ENCODE measurements around the gene RAB5A. TPM values are rescaled to one million over a fixed set of nuclear protein-coding genes. Genes with fewer than 3 reads are reported as not detected.
"Not testable (repeated sequence)": the region's sequence is repeated elsewhere in the genome, so short reads cannot be mapped to it uniquely, and the experiment has no call there.

The RAB5A gene
- total RNA-seq, 2 experiments from 2014 or later, result 24.5 to 39.2 TPM

DNA sequence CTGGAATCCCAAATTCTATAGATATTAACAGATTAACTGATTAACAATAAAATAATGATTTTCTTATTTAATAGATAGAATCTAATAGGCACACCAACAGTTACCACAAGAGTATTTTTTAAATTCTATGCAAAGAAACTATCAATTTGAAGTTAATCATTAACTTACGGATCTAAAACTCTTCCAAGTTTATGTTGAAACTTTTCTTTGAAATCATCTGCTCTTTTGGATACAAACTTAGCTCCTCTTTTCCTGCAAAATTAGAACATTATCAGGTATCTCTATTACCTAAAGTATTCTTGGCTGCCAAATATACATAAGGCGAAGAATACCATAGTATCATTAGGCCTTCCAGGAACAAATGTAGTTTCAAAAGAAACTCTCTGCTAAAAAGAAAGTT is 47.6 kb upstream of the RAB5A start:
- intact Hi-C loops (cut with micrococcal nuclease; ENCODE audit: unreplicated experiment), result no loop called here
- DNase-seq (ENCODE audit: low spot score), result no peak
- POLR2A ChIA-PET, result interaction anchor here (0.7 to 1.1 kb wide), 4 partner anchors 11 to 1372 kb away, joined by 3 read pairs; no protein-coding TSS in a partner anchor
- Histone ChIP-seq H3K4me1 (ENCODE audit: insufficient read depth, low read length, poor library complexity, severe bottlenecking) (no peaks in the 10 kb centered on the region), H2AFZ (ENCODE audit: low read length) (no peak overlapping the region), H3K79me2 (ENCODE audit: insufficient read depth, low read depth, low read length) (no peaks in the 10 kb centered on the region), H3K9me2 (ENCODE audit: insufficient read depth, low read length) (no peaks in the 10 kb centered on the region), H3K27ac (ENCODE audit: low read depth, low read length, poor library complexity, severe bottlenecking) (no peak overlapping the region), H3K36me3 (ENCODE audit: insufficient read depth, low read length) (no peaks in the 10 kb centered on the region), H3K9me3 (ENCODE audit: low read length) (no peaks in the 10 kb centered on the region), H3K4me3 (ENCODE audit: low read depth, low read length, poor library complexity, severe bottlenecking) (no peak overlapping the region), H3K4me2 (ENCODE audit: low read length) (no peak overlapping the region), H4K20me1 (ENCODE audit: insufficient read depth, low read length) (no peaks in the 10 kb centered on the region)
- CTCF ChIA-PET (ENCODE audit: unreplicated experiment), result no interaction called here
- no TSS peak for BruUV-seq (replicated peaks)
- TF ChIP-seq, protein P1, sequence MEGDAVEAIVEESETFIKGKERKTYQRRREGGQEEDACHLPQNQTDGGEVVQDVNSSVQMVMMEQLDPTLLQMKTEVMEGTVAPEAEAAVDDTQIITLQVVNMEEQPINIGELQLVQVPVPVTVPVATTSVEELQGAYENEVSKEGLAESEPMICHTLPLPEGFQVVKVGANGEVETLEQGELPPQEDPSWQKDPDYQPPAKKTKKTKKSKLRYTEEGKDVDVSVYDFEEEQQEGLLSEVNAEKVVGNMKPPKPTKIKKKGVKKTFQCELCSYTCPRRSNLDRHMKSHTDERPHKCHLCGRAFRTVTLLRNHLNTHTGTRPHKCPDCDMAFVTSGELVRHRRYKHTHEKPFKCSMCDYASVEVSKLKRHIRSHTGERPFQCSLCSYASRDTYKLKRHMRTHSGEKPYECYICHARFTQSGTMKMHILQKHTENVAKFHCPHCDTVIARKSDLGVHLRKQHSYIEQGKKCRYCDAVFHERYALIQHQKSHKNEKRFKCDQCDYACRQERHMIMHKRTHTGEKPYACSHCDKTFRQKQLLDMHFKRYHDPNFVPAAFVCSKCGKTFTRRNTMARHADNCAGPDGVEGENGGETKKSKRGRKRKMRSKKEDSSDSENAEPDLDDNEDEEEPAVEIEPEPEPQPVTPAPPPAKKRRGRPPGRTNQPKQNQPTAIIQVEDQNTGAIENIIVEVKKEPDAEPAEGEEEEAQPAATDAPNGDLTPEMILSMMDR (conservative IDR thresholded peaks at IDR 0.05; ENCODE audit: low read length), result no peak
- TF ChIP-seq EZH2phosphoT487 (IDR thresholded peaks at IDR 0.05; ENCODE audit: borderline replicate concordance, low read depth, low read length), result no peak

DNA sequence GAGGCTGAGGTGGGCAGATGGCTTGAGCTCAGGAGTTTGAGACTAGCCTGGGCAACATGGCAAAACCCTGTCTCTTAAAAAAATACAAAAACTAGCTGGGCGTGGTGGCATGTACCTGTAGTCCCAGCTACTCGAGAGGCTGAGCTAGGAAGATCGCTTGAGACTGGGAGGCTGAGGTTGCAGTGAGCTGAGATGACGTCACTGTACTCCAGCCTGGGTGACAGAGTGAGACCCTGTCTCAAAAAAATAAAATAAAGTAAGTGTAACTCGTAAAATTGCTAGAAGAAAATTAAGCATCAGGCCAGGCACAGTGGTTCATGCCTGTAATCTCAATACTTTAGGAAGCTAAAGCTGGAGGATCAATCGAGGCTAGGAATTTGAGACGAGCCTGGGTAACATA is 47.1 kb upstream of the RAB5A start:
- H3K4me3 ChIP-seq (ENCODE audit: low read depth, low read length, poor library complexity, severe bottlenecking); H3K79me2 ChIP-seq (ENCODE audit: insufficient read depth, low read depth, low read length); H3K27ac ChIP-seq (ENCODE audit: low read depth, low read length, poor library complexity, severe bottlenecking); BruUV-seq (replicated peaks); DNase-seq (ENCODE audit: low spot score); intact Hi-C loops (cut with micrococcal nuclease; ENCODE audit: unreplicated experiment); H3K4me2 ChIP-seq (ENCODE audit: low read length); H3K4me1 ChIP-seq (ENCODE audit: insufficient read depth, low read length, poor library complexity, severe bottlenecking); H3K36me3 ChIP-seq (ENCODE audit: insufficient read depth, low read length); H3K9me2 ChIP-seq (ENCODE audit: insufficient read depth, low read length); CTCF ChIA-PET (ENCODE audit: unreplicated experiment); H2AFZ ChIP-seq (ENCODE audit: low read length); H4K20me1 ChIP-seq (ENCODE audit: insufficient read depth, low read length); H3K9me3 ChIP-seq (ENCODE audit: low read length): not testable (repeated sequence)
- POLR2A ChIA-PET, result interaction anchor here (0.7 to 1.0 kb wide), 2 partner anchors 11 to 76 kb away, joined by 3 read pairs; no protein-coding TSS in a partner anchor

DNA sequence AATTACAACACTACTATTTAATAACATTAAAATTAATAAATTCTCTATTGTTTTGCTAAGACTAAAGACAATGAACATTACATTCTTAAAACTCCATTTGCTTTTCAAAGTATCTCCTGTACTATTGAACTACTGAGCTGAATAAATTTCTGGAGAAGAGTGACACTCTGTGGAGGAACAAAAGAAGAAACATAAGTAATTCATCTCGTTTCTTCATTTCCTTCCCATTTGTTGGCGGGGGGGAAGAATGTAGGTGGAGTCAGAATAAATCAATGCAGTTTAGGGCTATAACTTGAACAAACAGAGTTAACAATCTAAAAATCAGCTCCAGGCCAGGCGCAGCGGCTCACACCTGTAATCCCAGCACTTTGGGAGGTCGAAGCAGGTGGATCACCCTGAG is 45.6 kb upstream of the RAB5A start:
- DNase-seq (ENCODE audit: low spot score), result no peak
- Histone ChIP-seq H3K4me1 (ENCODE audit: insufficient read depth, low read length, poor library complexity, severe bottlenecking) (no peaks in the 10 kb centered on the region), H3K4me3 (ENCODE audit: low read depth, low read length, poor library complexity, severe bottlenecking) (no peak overlapping the region), H3K9me3 (ENCODE audit: low read length) (no peaks in the 10 kb centered on the region), H3K9me2 (ENCODE audit: insufficient read depth, low read length) (no peaks in the 10 kb centered on the region), H3K36me3 (ENCODE audit: insufficient read depth, low read length) (no peaks in the 10 kb centered on the region), H3K79me2 (ENCODE audit: insufficient read depth, low read depth, low read length) (no peaks in the 10 kb centered on the region), H3K4me2 (ENCODE audit: low read length) (no peak overlapping the region), H3K27ac (ENCODE audit: low read depth, low read length, poor library complexity, severe bottlenecking) (no peak overlapping the region), H4K20me1 (ENCODE audit: insufficient read depth, low read length) (no peaks in the 10 kb centered on the region), H2AFZ (ENCODE audit: low read length) (no peak overlapping the region)
- intact Hi-C loops (cut with micrococcal nuclease; ENCODE audit: unreplicated experiment), result no loop called here
- ChIA-PET POLR2A (no interaction called here), CTCF (ENCODE audit: unreplicated experiment) (no interaction called here)
- no TSS peak for BruUV-seq (replicated peaks)
- TF ChIP-seq, protein P1 (conservative IDR thresholded peaks at IDR 0.05; ENCODE audit: low read length), result no peak
- TF ChIP-seq EZH2phosphoT487 (IDR thresholded peaks at IDR 0.05; ENCODE audit: borderline replicate concordance, low read depth, low read length), result no peak
